ENCODE results near the gene EFS.

DNA sequence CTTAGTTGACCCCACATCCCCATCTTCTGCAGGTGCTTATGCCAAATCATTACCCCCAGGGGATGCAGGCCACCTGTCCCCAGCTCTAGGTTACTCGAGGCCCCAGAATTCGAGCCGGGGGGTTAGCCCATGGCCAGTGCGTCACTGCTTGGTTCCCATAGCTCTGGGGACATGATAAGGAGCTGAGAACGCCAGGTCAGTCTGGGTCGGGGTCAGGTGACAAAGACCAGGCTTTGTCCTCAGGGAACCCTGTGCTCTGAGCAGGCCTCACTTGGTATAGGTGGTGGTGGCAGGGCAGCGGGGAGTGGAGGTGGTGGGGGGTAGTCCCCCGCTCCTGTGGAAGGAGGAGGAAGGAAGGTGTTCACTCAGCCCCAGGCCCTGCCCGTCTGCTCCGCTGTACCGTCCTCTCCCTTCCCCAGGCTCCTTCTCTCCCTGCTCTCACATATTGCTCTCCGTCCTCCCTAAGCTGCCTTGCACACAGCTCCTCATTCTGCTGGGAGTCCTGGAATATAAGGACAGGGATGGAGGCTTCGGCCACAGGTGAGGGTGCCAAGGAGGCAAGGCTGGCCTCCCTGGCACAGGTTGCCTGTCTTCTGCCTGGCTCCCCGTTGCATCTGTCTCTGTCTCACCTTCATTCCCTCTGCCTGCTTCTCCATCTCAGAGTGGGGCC is 45.1 kb upstream of the EFS start:
- TF ChIP-seq ZNF292 (tag by site-specific recombination; IDR thresholded peaks at IDR 0.05; ENCODE audit: borderline replicate concordance, low read depth), result no peak
- TF ChIP-seq CTCF (tag by site-specific recombination; IDR thresholded peaks at IDR 0.05), result no peak
- TF ChIP-seq BCL11A (tag by site-specific recombination; IDR thresholded peaks at IDR 0.05; ENCODE audit: low read depth), result no peak
- no peak for TF ChIP-seq ZXDB (tag by site-specific recombination; IDR thresholded peaks at IDR 0.05)
- no peak for TF ChIP-seq KLF16 (tag by site-specific recombination; IDR thresholded peaks at IDR 0.05)
- no peak for TF ChIP-seq YY1 (tag by site-specific recombination; IDR thresholded peaks at IDR 0.05)
- TF ChIP-seq TCF7L2 (IDR thresholded peaks at IDR 0.05; ENCODE audit: borderline replicate concordance, low read depth, low read length), result no peak
- no peak for TF ChIP-seq PBX3 (CRISPR knock-in tag; IDR thresholded peaks at IDR 0.05)
- no peak for TF ChIP-seq ZNF747 (tag by site-specific recombination; IDR thresholded peaks at IDR 0.05)
